MM.1S (cell line): ENCODE data around the gene SPTBN1.

ENCODE experiments used
- DNase-seq: peaks from one replicate; pipeline ENCODE4 v3.0.0-alpha.2; 2015
- H2AFZ ChIP-seq: fragments of 300-600 bp; sonication (generic); 2 replicates; pipeline ENCODE4 v1.6.0; 2016; ENCODE audit warnings: antibody characterized with exemption, low read length
- H3F3A ChIP-seq: fragments of 300-600 bp; sonication (generic); 2 replicates; pipeline ENCODE4 v1.6.1; 2016; ENCODE audit warnings: mild to moderate bottlenecking, antibody characterized with exemption, low read length, moderate library complexity, mixed read lengths; ENCODE audit not compliant: insufficient read depth
- H3K27ac ChIP-seq: fragments of 300-600 bp; sonication (generic); 2 replicates; pipeline ENCODE4 v1.5.1; 2016; ENCODE audit warnings: mild to moderate bottlenecking, low read length
- H3K27me3 ChIP-seq: fragments of 300-600 bp; sonication (generic); replicated peaks from 2 replicates; pipeline ENCODE4 v1.6.0; 2016; ENCODE audit warnings: low read length; ENCODE audit not compliant: insufficient read depth
- H3K36me3 ChIP-seq: fragments of 300-600 bp; sonication (generic); replicated peaks from 2 replicates; pipeline ENCODE4 v1.6.1; 2016; ENCODE audit warnings: mild to moderate bottlenecking, low read length, mixed read lengths; ENCODE audit not compliant: insufficient read depth
- H3K4me1 ChIP-seq: fragments of 300-600 bp; sonication (generic); 2 replicates; pipeline ENCODE4 v1.6.1; 2016; ENCODE audit warnings: low read length, mixed read lengths
- H3K4me2 ChIP-seq: fragments of 300-600 bp; sonication (generic); 2 replicates; pipeline ENCODE4 v1.6.0; 2016; ENCODE audit warnings: low read depth, low read length
- H3K4me3 ChIP-seq: fragments of 300-600 bp; sonication (generic); 2 replicates; pipeline ENCODE4 v1.5.1; 2016; ENCODE audit warnings: low read length, mixed read lengths
- H3K79me2 ChIP-seq: fragments of 300-600 bp; sonication (generic); 2 replicates; pipeline ENCODE4 v1.6.1; 2016; ENCODE audit warnings: mixed run types, low read length, mixed read lengths
- H3K9ac ChIP-seq: fragments of 300-600 bp; sonication (generic); 2 replicates; pipeline ENCODE4 v1.6.1; 2016; ENCODE audit warnings: low read length, mixed read lengths
- H3K9me2 ChIP-seq: fragments of 300-600 bp; sonication (generic); replicated peaks from 2 replicates; pipeline ENCODE4 v1.6.1; 2016; ENCODE audit warnings: mild to moderate bottlenecking, low read length, mixed read lengths; ENCODE audit not compliant: insufficient read depth
- H3K9me3 ChIP-seq: fragments of 300-600 bp; sonication (generic); replicated peaks from 2 replicates; pipeline ENCODE4 v1.6.1; 2016; ENCODE audit warnings: mild to moderate bottlenecking, low read length, mixed read lengths; ENCODE audit not compliant: insufficient read depth
- H4K20me1 ChIP-seq: fragments of 300-600 bp; sonication (generic); 2 replicates; pipeline ENCODE4 v1.6.1; 2016; ENCODE audit warnings: mild to moderate bottlenecking, low read length, moderate library complexity, mixed read lengths; ENCODE audit not compliant: insufficient read depth
- EZH2 ChIP-seq: fragments of 300-600 bp; sonication (generic); optimal IDR thresholded peaks from 2 replicates; pipeline ENCODE3; 2017; ENCODE audit warnings: low read depth, mild to moderate bottlenecking, antibody characterized with exemption, low read length, mixed read lengths
- EZH2phosphoT487 ChIP-seq: fragments of 300-600 bp; sonication (generic); IDR thresholded peaks from 2 replicates; pipeline ENCODE4 v1.6.1; 2018; ENCODE audit warnings: antibody characterized with exemption, low read length
- TF ChIP-seq, protein P1 (sequence below): fragments of 300-600 bp; sonication (generic); IDR thresholded peaks from 2 replicates; pipeline ENCODE4 v1.5.1; 2016; ENCODE audit warnings: antibody characterized with exemption, low read length, mixed read lengths

SPTBN1 gene

DNA sequence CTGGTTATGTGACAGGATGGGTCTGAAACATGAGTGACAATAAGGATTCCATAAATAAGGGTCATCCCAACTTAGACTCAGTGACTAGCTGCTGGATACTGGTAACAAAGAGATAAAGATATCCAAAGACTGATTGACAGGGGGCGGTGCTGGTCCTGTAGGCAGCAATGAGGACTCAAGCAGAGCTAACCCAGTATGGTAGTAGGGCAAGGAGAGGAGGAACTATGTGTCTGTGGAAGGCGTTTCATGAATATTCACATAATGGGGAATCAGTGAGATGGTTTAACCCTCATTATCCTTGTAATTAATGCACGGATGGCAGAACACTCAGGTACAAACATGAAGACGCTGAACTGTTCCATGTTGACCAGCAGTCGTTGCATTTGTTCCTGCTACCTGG is 164.8 kb downstream of the SPTBN1 start:
- H3F3A ChIP-seq: no peaks in the 10 kb centered on the region
- no peak overlapping the region for H3K4me3 ChIP-seq
- no peaks in the 10 kb centered on the region for H3K9me2 ChIP-seq
- H3K27me3 ChIP-seq: no peaks in the 10 kb centered on the region
- no peak overlapping the region for H3K4me2 ChIP-seq
- H2AFZ ChIP-seq: no peak overlapping the region
- peaks cover 94% of the 10 kb centered on the region for H3K79me2 ChIP-seq
- no peak for DNase-seq
- H3K9ac ChIP-seq: no peak overlapping the region
- H3K36me3 ChIP-seq: peaks cover 51% of the 10 kb centered on the region
- H4K20me1 ChIP-seq: 0 out of 2 replicates have a peak, but pooled peaks cover under 1% of the 10 kb centered on the region
- TF ChIP-seq, protein P1, sequence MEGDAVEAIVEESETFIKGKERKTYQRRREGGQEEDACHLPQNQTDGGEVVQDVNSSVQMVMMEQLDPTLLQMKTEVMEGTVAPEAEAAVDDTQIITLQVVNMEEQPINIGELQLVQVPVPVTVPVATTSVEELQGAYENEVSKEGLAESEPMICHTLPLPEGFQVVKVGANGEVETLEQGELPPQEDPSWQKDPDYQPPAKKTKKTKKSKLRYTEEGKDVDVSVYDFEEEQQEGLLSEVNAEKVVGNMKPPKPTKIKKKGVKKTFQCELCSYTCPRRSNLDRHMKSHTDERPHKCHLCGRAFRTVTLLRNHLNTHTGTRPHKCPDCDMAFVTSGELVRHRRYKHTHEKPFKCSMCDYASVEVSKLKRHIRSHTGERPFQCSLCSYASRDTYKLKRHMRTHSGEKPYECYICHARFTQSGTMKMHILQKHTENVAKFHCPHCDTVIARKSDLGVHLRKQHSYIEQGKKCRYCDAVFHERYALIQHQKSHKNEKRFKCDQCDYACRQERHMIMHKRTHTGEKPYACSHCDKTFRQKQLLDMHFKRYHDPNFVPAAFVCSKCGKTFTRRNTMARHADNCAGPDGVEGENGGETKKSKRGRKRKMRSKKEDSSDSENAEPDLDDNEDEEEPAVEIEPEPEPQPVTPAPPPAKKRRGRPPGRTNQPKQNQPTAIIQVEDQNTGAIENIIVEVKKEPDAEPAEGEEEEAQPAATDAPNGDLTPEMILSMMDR: no peak
- no peak for TF ChIP-seq EZH2phosphoT487
- H3K9me3 ChIP-seq: no peaks in the 10 kb centered on the region
- peaks cover 14% of the 10 kb centered on the region; the same call in 1 of the 2 replicates for H3K4me1 ChIP-seq
- no peak overlapping the region for H3K27ac ChIP-seq

DNA sequence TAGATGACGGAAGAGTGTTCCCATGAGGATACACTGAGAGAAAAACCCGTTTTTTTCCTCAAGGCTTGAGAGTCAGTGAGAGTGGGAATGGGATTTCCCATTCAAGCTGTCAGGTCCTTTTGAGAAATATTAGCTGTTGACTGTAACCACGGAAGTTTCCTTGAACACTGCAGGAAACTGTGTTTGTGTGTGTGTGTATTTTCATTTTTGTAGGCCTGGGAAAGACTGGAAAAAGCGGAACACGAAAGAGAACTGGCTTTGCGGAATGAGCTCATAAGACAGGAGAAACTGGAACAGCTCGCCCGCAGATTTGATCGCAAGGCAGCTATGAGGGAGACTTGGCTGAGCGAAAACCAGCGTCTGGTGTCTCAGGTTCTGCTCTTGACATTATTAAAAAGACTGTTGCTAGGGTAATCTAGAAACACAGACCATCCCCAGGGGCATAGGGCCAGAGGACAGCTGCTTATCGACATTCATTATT is 168.5 kb downstream of the SPTBN1 start:
- Histone ChIP-seq H3K4me3 (no peak overlapping the region), H3K4me1 (no peaks in the 10 kb centered on the region), H3K4me2 (no peak overlapping the region), H3K9ac (no peak overlapping the region), H2AFZ (no peak overlapping the region), H3K36me3 (peaks cover 55% of the 10 kb centered on the region), H3K27me3 (no peaks in the 10 kb centered on the region), H3F3A (no peaks in the 10 kb centered on the region), H3K79me2 (peaks cover 91% of the 10 kb centered on the region), H3K27ac (no peak overlapping the region), H3K9me2 (no peaks in the 10 kb centered on the region), H4K20me1 (no peaks in the 10 kb centered on the region), H3K9me3 (no peaks in the 10 kb centered on the region)
- TF ChIP-seq EZH2 (no peak), EZH2phosphoT487 (no peak)
- TF ChIP-seq, protein P1: no peak
- no peak for DNase-seq

DNA sequence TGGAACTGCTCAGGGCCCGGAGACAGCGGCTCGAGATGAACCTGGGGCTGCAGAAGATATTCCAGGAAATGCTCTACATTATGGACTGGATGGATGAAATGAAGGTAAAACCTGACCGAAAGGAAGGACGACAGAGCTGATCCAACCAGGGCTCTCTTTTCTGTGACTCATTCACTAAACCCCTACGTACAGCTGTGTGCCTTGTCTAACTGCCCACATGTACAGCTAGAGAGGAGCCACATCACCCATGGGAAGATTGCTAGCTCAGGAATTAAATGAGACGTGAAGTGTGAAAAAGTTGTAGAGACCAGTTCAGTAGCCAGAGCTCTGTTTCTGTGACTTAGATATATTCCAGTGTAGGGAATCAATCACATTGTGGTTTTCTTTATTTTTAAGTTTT is 170.0 kb downstream of the SPTBN1 start:
- Histone ChIP-seq H3K9ac (no peak overlapping the region), H4K20me1 (no peaks in the 10 kb centered on the region), H3K36me3 (peaks cover 63% of the 10 kb centered on the region), H3K79me2 (peaks cover 91% of the 10 kb centered on the region), H2AFZ (no peak overlapping the region), H3K4me2 (no peak overlapping the region), H3F3A (no peaks in the 10 kb centered on the region), H3K9me3 (no peaks in the 10 kb centered on the region), H3K27me3 (no peaks in the 10 kb centered on the region), H3K4me3 (no peak overlapping the region), H3K27ac (no peak overlapping the region), H3K4me1 (0 out of 2 replicates have a peak, but pooled peaks cover 3% of the 10 kb centered on the region), H3K9me2 (no peaks in the 10 kb centered on the region)
- no peak for DNase-seq
- TF ChIP-seq EZH2 (no peak), EZH2phosphoT487 (no peak)
- TF ChIP-seq, protein P1: no peak
